Measurements from ENCODE around the gene TMEM205.
"Not testable (repeated sequence)": the region's sequence is repeated elsewhere in the genome, so short reads cannot be mapped to it uniquely, and the experiment has no call there.

Gene TMEM205

GRCh38 chr19:11373166-11373884, 27.3 kb upstream of the TMEM205 start:
- DNase-seq (ENCODE audit: low read depth, low spot score) = peak; percentile 75

GRCh38 chr19:11370744-11371143, 24.7 kb upstream of the TMEM205 start:
- no peak for DNase-seq (ENCODE audit: low read depth, low spot score)

- no peak for DNase-seq (ENCODE audit: low read depth, low spot score)
Observed at GRCh38 chr19:11367528-11367927, 21.5 kb upstream of the TMEM205 start.

GRCh38 chr19:11365557-11366117, 19.6 kb upstream of the TMEM205 start:
- DNase-seq (ENCODE audit: low read depth, low spot score) = no peak

- no peak for DNase-seq (ENCODE audit: low read depth, low spot score)
Observed at GRCh38 chr19:11364935-11365334, 18.9 kb upstream of the TMEM205 start.

GRCh38 chr19:11364296-11364904, 18.3 kb upstream of the TMEM205 start:
- no peak for DNase-seq (ENCODE audit: low read depth, low spot score)

GRCh38 chr19:11363881-11364280, 17.8 kb upstream of the TMEM205 start:
- no peak for DNase-seq (ENCODE audit: low read depth, low spot score)

GRCh38 chr19:11361771-11362731, 16.0 kb upstream of the TMEM205 start:
- DNase-seq (ENCODE audit: low read depth, low spot score) = no peak

- DNase-seq (ENCODE audit: low read depth, low spot score) = peak; percentile 24
Observed at GRCh38 chr19:11361037-11361770, 15.1 kb upstream of the TMEM205 start.

GRCh38 chr19:11359421-11359820, 13.4 kb upstream of the TMEM205 start:
- DNase-seq (ENCODE audit: low read depth, low spot score) = no peak

GRCh38 chr19:11356676-11357550, 10.8 kb upstream of the TMEM205 start:
- no peak for DNase-seq (ENCODE audit: low read depth, low spot score)

GRCh38 chr19:11356074-11356397, 10.0 kb upstream of the TMEM205 start:
- DNase-seq (ENCODE audit: low read depth, low spot score) = no peak

GRCh38 chr19:11355160-11356073, 9.3 kb upstream of the TMEM205 start, which contains the start of gene PLPPR2:
Gene PLPPR2, plus strand, starts transcription at chr19:11355432. Its CDS starts 2,242 bp downstream, at chr19:11357674.
- DNase-seq (ENCODE audit: low read depth, low spot score) = peak; percentile 96

GRCh38 chr19:11354102-11354501, 8.0 kb upstream of the TMEM205 start:
- DNase-seq (ENCODE audit: low read depth, low spot score) = not testable (repeated sequence)

GRCh38 chr19:11349171-11349570, 3.1 kb upstream of the TMEM205 start:
- no peak for DNase-seq (ENCODE audit: low read depth, low spot score)

- DNase-seq (ENCODE audit: low read depth, low spot score) = no peak
Observed at GRCh38 chr19:11347546-11348039, 1.5 kb upstream of the TMEM205 start.

- no peak for DNase-seq (ENCODE audit: low read depth, low spot score)
Observed at GRCh38 chr19:11345122-11345803, 805 bp downstream of the TMEM205 start.

- DNase-seq (ENCODE audit: low read depth, low spot score) = no peak
Observed at GRCh38 chr19:11342429-11342828, 3.6 kb downstream of the TMEM205 start.
